Adipocyte (in vitro differentiated cells): ENCODE measurements around the gene LRRC18.

Source experiments
- DNase-seq: peaks from one replicate; pipeline ENCODE4 v3.0.0-alpha.2; 2015; ENCODE audit warnings: low read depth
- H3K27me3 ChIP-seq: replicated peaks from 2 replicates; pipeline ENCODE4 v1.7.0; 2013; ENCODE audit warnings: mild to moderate bottlenecking, low read length, moderate library complexity; ENCODE audit not compliant: control insufficient read depth, insufficient read depth
- H3K36me3 ChIP-seq: 2 replicates; pipeline ENCODE4 v1.7.0; 2013; ENCODE audit warnings: low read length, mild to moderate bottlenecking, moderate library complexity; ENCODE audit not compliant: control insufficient read depth, insufficient read depth, severe bottlenecking
- H3K4me1 ChIP-seq: 2 replicates; pipeline ENCODE4 v1.7.0; 2013; ENCODE audit warnings: mild to moderate bottlenecking, low read length, moderate library complexity; ENCODE audit not compliant: control insufficient read depth, insufficient read depth
- H3K4me3 ChIP-seq: 2 replicates; pipeline ENCODE4 v1.7.0; 2013; ENCODE audit warnings: mild to moderate bottlenecking, low read length, moderate library complexity
- H3K9ac ChIP-seq: 2 replicates; pipeline ENCODE4 v1.7.0; 2013; ENCODE audit warnings: mild to moderate bottlenecking, low read length, moderate library complexity
- H3K9me3 ChIP-seq: 2 replicates; pipeline ENCODE4 v1.7.0; 2013; ENCODE audit warnings: mild to moderate bottlenecking, low read length, moderate library complexity; ENCODE audit not compliant: control insufficient read depth

Gene LRRC18

DNA sequence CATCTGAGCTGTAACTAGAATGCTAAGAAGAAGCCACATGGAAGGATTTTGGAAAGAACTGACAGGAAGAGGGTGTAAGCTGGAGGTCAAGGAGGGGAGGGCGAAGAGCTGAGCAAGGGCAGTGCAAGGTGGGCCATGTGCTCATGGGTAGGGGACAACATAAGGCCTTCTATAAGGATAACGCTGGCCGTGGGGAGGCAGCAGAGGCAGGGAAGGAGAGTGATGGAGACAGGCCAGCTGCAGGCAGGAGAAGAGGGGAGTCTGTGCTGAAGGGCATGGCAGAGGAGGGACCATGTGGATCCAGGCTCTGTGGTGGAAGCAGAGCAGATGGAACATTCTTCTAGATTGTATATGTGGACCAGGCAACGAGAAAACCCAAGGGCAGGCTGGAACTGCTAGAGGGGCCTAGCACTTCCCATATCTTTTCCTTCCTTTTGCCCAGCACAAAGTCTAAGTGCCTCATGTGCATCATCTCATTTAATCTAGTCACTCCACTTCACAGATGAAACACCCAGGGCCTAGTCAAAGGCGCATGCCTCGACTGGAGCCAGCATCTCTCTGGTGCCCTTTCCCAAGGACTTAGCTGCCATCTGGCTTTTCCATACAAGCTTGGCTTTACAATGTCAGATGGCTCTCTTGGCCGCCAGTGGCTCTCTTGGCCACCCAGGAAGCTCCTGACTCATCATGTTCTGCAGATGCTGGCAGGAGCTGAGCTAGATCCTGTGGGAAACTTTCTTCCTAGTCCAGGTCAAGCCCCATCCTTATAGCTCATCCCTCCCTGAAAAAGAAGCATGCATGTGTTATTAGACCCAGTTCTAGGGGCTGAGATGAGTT lies 6.6 kb downstream of the LRRC18 start:
- H3K4me1 ChIP-seq: no peaks in the 10 kb centered on the region
- H3K9me3 ChIP-seq: peaks cover 4% of the 10 kb centered on the region
- no peak overlapping the region for H3K4me3 ChIP-seq
- no peak overlapping the region for H3K9ac ChIP-seq
- peaks cover 38% of the 10 kb centered on the region for H3K27me3 ChIP-seq
- H3K36me3 ChIP-seq: no peaks in the 10 kb centered on the region
- no peak for DNase-seq

DNA sequence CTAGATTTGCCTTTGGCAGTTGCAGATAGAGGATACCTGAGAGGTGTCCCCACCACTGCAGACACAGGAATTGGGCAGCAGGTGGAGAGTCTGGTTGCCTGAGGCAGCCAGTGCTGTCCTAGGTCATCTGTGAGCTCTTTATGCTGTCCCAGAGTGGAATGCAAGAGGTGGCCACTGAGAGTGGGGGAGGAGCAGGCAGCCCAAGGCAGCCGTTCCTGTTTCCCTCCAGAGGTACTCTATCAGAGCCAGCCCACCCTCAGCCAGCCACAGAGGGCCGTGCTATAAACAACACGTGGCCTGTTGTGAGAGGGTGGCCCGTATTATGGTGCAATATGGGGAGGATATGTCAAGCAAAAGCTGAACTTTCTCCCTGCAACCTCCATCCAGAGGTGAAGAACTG lies 8.5 kb downstream of the LRRC18 start:
- H3K27me3 ChIP-seq: peaks cover 40% of the 10 kb centered on the region
- no peaks in the 10 kb centered on the region for H3K4me1 ChIP-seq
- H3K9me3 ChIP-seq: peaks cover 4% of the 10 kb centered on the region
- H3K4me3 ChIP-seq: no peak overlapping the region
- no peak for DNase-seq
- no peak overlapping the region for H3K9ac ChIP-seq
- H3K36me3 ChIP-seq: no peaks in the 10 kb centered on the region

DNA sequence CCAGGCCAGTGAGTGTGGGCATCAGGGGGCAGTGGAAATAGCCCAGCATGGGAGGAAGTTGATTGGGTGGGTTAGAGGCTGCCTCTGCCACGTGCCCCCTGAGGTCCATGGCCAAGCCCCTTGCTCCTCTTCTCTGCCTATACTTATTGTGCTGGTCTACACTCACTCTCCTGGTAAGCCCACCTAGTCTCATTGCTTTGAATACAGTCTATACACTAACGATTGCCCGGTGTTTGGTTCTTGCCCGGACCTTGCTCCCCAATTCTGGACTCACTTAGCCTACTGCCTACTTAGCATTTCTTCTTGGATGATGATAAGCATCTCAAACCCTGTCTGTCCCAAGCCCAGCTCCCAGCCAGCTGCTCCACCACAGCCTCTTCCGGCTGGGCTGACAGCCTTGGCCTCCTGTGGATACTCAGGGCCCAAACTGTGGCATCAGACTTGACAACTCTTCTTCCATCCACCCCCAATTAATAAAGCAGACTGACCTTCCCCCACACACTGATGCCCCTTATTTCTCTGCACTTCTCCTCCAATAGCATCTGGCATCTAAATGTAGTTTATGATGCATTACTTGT lies 10.1 kb downstream of the LRRC18 start:
- DNase-seq: no peak
- no peak overlapping the region for H3K4me3 ChIP-seq
- H3K36me3 ChIP-seq: no peaks in the 10 kb centered on the region
- peaks cover 32% of the 10 kb centered on the region for H3K27me3 ChIP-seq
- peaks cover 4% of the 10 kb centered on the region for H3K9me3 ChIP-seq
- H3K4me1 ChIP-seq: no peaks in the 10 kb centered on the region
- no peak overlapping the region for H3K9ac ChIP-seq

DNA sequence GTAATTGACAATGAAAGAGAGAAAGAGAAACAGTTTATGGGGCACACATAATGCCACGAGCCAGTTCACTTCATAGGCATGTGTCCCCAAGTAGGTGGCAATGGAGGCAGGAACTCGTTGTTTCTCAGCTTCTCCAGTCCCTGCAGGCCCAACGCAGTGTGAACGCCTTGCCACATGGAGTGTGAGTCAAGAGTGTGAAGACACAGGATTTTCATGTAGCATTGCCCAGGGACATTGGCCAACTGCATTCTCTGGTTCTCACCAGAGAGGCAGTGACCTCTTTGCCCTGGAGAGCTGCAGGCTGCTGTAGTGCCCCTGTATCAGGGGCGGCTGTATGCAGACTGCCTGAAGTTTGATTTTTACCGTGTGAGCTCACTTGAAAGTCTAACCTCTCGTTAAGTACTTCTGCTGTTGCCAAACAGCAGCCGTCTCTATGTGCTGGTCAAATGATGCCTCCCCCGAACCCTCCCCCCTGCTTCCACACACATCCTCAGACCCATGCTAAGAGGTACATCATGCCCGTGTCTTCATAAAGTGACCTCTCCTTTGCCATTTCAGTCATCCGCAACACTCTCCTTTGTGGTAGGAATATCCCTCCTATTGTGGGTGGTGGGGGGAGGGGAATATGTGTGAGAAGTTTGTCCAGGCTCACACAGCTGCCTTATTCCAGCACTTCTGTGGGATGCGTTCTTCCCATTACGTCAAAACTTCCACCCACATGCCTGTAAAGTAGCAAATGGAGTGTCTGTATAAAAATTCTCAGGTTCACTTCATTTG lies 12.7 kb downstream of the LRRC18 start:
- Histone ChIP-seq H3K36me3 (no peaks in the 10 kb centered on the region), H3K4me3 (no peak overlapping the region), H3K27me3 (peaks cover 26% of the 10 kb centered on the region), H3K9ac (no peak overlapping the region), H3K4me1 (no peaks in the 10 kb centered on the region), H3K9me3 (no peaks in the 10 kb centered on the region)
- no peak for DNase-seq

DNA sequence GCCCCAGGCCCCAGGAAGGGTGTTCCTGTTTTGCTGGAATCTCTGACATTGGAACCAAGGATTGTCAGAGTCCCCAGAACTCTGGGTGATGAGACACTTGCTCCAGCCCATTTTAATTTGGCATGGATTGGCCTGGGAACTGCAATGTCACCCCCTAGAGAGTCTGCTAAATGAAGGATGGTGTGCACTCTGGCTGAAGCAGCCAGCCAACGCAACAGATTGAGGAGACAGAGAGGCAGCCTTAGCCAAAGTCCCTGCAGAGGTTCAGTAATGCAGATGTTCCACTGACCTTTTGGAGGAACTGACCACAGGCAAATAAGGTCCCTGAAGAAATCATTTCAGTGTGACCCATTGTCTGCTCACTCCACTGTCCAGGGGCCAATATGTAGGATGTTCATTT lies 13.4 kb downstream of the LRRC18 start:
- H3K4me1 ChIP-seq: no peaks in the 10 kb centered on the region
- no peak overlapping the region for H3K9ac ChIP-seq
- DNase-seq: no peak
- H3K9me3 ChIP-seq: no peaks in the 10 kb centered on the region
- H3K27me3 ChIP-seq: peaks cover 26% of the 10 kb centered on the region
- no peaks in the 10 kb centered on the region for H3K36me3 ChIP-seq
- H3K4me3 ChIP-seq: no peak overlapping the region

DNA sequence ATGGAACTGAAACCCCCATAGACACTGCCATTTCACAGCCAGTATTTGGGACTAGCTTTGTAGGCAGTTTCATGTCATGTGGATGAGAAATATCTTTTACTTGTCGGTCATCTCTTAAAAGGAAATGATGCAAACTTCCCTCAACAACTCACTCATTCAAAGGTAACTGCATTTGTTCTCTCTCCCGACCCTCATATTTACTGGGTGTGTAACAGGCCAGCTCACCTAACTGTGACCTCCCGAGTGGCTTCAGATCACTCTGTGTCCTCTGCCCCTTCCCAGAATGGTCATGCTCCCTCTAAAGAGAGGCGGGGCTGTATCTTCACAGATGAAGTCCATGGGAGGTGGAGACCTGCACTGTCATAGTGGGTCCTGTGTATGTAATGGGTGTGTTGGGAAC lies 14.7 kb downstream of the LRRC18 start:
- DNase-seq: no peak
- Histone ChIP-seq H3K9ac (no peak overlapping the region), H3K9me3 (no peaks in the 10 kb centered on the region), H3K4me3 (no peak overlapping the region), H3K4me1 (no peaks in the 10 kb centered on the region), H3K36me3 (no peaks in the 10 kb centered on the region), H3K27me3 (peaks cover 26% of the 10 kb centered on the region)

DNA sequence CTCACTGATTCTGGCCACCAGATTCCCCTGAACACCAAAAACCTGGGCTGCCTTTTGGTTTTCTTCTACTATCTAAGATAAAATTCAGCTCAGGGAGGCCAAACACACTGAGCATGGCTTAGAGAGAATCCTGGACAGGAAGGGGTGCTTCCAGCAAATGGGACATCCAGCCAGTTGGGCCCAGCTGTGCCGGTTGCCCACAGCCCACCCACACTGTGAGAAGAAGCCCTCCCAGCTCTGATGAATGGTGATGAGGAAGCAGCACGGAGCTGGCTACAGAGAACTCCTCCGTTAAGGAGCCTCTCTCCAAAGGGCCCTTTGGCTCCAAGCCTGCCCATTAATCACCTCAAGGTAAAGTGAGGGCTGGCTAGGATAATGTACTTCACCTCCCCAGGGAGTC lies 15.9 kb downstream of the LRRC18 start:
- H3K4me3 ChIP-seq: no peak overlapping the region
- H3K27me3 ChIP-seq: peaks cover 27% of the 10 kb centered on the region
- H3K9me3 ChIP-seq: peaks cover 7% of the 10 kb centered on the region
- no peak overlapping the region for H3K9ac ChIP-seq
- no peak for DNase-seq
- H3K4me1 ChIP-seq: no peaks in the 10 kb centered on the region
- no peaks in the 10 kb centered on the region for H3K36me3 ChIP-seq

DNA sequence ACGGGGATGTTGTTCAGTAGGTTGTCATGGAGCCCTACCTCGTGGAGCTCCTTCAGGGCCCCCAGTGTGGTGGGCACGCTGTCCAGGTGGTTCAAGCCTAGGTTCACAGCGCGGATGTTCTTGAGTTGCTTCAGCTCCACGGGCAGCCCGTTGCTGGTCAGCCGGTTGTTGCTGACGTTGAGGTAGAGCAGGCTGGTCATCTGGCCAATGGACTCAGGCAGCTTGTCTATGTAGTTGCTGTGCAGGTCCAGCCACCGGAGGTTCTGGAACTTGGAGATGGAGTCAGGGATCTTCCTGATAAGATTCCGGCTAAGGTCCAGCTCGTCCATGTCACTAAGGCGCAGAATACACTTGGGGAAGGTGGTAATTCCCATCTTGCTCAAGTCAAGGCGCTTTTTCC lies 26.0 kb downstream of the LRRC18 start:
- no peak for DNase-seq
- Histone ChIP-seq H3K4me1 (no peaks in the 10 kb centered on the region), H3K27me3 (peaks cover 65% of the 10 kb centered on the region), H3K9me3 (peaks cover 4% of the 10 kb centered on the region), H3K9ac (no peak overlapping the region), H3K36me3 (no peaks in the 10 kb centered on the region), H3K4me3 (no peak overlapping the region)

DNA sequence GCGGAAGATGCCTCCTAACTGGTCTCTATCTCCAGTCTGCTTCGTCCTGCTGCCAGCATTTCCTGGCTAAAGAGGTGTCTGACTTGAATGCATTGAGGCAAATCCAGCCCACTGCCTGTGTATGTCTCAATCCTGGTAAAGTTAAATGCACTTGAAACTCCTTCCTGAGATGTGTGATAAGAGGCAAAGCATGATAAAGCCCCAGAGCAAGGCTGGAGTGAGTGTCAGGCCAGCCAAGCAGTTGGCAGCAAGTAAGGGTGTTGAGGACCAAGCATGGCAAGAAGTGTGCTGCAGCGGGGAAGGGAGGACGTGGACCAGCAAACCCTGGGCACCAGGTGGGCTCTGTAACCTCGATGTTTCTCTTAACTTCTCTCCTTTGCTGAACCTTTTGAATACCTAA lies 29.1 kb downstream of the LRRC18 start:
- H3K9me3 ChIP-seq: peaks cover 4% of the 10 kb centered on the region
- DNase-seq: no peak
- H3K4me3 ChIP-seq: no peak overlapping the region
- H3K27me3 ChIP-seq: peaks cover 50% of the 10 kb centered on the region
- H3K36me3 ChIP-seq: no peaks in the 10 kb centered on the region
- no peaks in the 10 kb centered on the region for H3K4me1 ChIP-seq
- H3K9ac ChIP-seq: no peak overlapping the region

DNA sequence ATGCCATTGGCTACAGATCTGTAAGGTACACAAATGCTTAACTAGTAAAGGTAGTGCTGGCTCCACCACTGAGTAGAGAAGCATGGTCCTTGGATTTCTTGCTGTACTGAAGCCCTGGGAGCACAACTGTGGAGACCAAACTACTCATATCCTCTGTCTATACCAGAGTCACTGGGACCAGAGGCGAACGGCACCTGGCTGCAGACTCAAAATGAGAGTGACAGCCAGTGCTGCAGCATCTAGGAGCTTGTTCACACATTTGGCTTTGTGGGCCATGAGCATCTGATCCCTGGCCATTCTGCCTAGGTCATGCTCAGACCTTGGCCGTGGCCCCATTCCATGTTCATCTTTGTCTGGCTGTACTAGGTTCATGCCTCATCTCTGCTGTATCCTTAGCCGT lies 31.9 kb downstream of the LRRC18 start:
- H3K27me3 ChIP-seq: peaks cover 40% of the 10 kb centered on the region
- H3K9ac ChIP-seq: no peak overlapping the region
- no peak for DNase-seq
- no peak overlapping the region for H3K4me3 ChIP-seq
- no peaks in the 10 kb centered on the region for H3K4me1 ChIP-seq
- peaks cover 4% of the 10 kb centered on the region for H3K9me3 ChIP-seq
- H3K36me3 ChIP-seq: no peaks in the 10 kb centered on the region

DNA sequence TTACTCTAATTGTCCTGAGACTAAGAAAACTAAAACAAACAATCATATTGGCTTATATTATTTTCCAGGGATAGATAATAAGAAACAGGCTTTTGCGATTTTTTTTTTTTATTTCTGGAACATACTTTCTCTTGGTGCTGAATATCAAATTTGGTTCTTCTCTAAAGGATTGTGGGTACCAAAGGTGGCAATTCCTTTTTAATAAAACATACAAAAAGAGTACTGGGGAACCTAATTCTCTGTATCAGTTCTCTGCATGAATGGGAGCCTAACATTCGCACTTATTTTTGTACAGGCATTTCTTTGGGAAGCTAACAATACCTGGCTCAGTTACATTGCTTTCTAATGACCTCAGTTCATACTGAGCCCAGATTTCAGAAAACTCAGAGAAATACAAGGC lies 32.8 kb downstream of the LRRC18 start:
- H3K4me3 ChIP-seq: no peak overlapping the region
- no peaks in the 10 kb centered on the region for H3K4me1 ChIP-seq
- no peak for DNase-seq
- no peak overlapping the region for H3K9ac ChIP-seq
- H3K36me3 ChIP-seq: no peaks in the 10 kb centered on the region
- H3K9me3 ChIP-seq: no peaks in the 10 kb centered on the region
- H3K27me3 ChIP-seq: peaks cover 32% of the 10 kb centered on the region
